Right forelimb (tissue), 1 donor: Measurements from ENCODE around the gene UBTD1.
"Not testable (repeated sequence)": the region's sequence is repeated elsewhere in the genome, so short reads cannot be mapped to it uniquely, and the experiment has no call there.

Source experiments
- DNase-seq: peaks from one replicate; pipeline ENCODE4 v3.0.0-alpha.2; 2018

UBTD1 gene

GRCh38 chr10:97517096-97517750 is 18.5 kb downstream of the UBTD1 start:
- no peak for DNase-seq

DNA sequence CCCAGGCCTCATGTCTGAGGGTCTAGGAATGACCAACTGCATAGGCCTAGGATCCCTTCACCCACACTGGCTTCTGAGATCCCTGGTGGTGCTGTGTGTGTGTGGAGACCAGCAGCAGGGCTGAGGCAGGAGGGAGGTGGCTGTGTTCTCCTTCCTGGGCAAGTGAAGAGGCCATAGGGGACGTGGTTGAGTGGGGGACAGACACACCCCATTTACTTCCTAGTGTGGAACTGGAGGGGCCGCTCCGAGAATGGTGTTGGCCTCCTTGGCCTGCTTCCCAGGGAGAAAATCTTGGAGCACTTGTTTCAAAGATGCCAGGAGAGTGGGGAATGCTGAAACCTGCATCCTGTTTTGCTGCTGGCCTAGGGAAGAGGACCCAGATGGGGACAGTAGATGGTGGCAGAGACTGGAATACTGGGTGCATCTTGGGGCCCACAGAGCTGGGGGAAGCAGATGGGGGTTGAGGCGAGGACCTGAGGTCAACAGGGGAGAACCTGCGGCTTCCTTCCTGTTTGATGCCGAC is 19.1 kb downstream of the UBTD1 start:
- DNase-seq: no peak

- DNase-seq: peak; percentile 62
These were observed 19.7 kb downstream of the UBTD1 start for GRCh38 chr10:97518301-97519043.

- DNase-seq: no peak
These were observed 20.6 kb downstream of the UBTD1 start for GRCh38 chr10:97519342-97519741.

DNA sequence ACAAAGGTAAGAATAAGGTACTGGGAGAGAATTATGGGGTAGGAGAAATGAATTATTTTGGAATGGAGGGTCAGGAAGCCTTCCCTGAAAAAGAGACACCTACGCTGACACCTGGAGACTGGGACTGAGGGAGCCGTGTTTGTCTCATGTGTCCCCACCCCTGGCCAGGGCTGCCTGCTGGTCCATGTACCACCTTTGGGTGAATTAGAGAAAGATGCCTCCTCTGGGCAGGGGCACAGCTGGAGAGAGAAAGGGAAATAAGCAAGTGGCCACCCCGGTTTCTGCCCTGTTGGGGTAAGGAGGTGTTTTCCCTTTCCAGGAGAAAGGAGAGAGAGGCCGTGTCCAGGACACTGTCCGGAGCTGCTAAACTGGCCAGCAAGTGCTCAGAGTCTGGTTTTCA is 21.8 kb downstream of the UBTD1 start:
- no peak for DNase-seq

- no peak for DNase-seq
These were observed 22.4 kb downstream of the UBTD1 start for GRCh38 chr10:97520978-97521761.

DNA sequence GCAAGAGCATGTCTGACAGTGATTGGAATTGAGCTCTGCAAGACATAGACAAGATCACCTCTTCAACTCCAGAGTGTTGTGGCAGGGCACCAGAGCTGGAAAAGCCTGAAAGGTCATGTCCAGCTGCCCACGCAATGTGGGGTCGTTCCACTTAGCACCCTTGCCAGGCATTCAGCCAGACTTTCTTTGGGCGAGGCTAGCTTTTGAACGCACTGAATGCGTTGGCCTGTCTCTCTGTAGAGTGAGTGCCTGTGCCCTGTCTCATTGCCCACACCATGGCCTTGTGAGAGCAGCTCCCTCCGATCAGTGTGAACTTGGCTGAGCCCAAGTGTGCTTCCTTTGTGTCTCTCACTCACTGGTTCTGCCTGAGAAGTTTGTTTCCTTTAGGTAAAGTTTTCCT is 23.3 kb downstream of the UBTD1 start:
- DNase-seq: no peak

GRCh38 chr10:97522937-97523336 is 24.2 kb downstream of the UBTD1 start:
- no peak for DNase-seq

DNA sequence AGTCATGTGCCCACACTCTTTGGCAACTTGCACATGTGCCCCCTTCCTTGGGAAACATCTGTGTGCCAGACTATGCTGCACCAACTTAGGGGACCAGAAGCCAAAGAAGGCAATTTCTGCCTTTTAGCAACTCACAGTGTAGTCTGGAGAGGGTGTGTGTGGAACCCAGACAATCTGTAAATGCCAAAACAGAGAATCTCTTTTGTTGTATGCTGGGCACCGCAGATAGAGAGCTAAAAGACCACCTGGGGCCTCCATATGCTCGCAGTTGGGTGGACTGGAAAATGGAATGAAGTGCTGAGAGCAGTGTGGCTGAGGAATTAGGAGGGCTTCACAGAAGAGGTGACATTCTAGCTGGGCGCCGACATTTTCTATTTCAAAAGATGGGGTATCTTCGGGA is 26.4 kb downstream of the UBTD1 start:
- no peak for DNase-seq

GRCh38 chr10:97525683-97526110 is 27.0 kb downstream of the UBTD1 start:
- DNase-seq: no peak

- not testable (repeated sequence) for DNase-seq
These were observed 30.2 kb downstream of the UBTD1 start for GRCh38 chr10:97528876-97529275.

GRCh38 chr10:97529685-97530465 is 31.2 kb downstream of the UBTD1 start:
- DNase-seq: no peak

DNA sequence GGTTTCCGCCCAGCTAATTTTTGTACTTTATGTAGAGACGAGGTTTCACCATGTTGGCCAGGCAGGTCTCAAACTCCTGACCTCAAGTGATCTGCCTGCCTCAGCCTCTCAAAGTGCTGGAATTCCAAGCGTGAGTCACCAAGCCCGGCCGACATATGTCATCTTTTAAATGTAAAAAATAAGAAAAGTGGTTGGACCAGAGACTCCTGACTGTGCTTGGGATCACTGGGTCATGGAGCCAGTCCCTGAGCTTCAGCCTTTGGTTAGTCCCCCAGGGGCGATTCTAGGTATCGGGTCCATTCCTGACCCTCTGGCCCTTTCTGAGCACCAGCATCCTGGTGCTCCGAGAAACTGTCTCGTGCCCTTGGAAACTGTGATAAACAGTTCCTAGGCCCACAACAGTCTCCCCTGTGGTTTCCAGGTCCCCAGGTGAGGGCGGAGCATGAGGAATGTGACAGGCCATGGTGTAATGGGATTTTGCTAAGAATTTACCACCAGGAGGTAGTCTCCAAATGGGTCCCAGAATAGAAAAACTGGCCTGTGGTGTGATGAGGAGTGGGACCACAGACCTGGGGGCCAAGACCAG is 32.8 kb downstream of the UBTD1 start:
- no peak for DNase-seq

- DNase-seq: peak; percentile 58
These were observed 34.4 kb downstream of the UBTD1 start for GRCh38 chr10:97532935-97533671.

GRCh38 chr10:97533888-97534287 is 35.2 kb downstream of the UBTD1 start:
- no peak for DNase-seq

GRCh38 chr10:97534746-97535367 is 36.1 kb downstream of the UBTD1 start:
- no peak for DNase-seq

- DNase-seq: no peak
These were observed 38.6 kb downstream of the UBTD1 start for GRCh38 chr10:97537186-97537869.

GRCh38 chr10:97538411-97538810 is 39.7 kb downstream of the UBTD1 start:
- DNase-seq: no peak

DNA sequence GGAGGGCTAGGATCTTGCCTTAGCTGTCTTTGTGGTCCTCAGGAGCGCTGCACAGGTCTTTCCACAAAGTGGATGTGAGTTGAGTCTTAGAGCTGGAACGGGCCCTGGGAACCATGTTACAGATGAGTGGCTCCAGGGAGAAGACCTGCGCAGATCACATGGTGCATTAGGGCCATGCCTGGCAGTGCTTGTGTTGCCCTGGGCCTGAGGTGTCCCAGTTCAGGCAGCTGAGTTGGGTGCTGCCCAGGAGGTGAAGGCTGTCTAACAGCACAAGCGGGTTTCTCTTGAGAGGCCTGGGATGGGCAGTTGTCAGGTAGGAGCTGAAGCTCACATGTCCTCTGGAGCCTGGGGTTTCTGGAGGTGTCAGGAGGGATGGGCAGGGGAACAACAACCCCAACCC is 40.1 kb downstream of the UBTD1 start:
- no peak for DNase-seq

DNA sequence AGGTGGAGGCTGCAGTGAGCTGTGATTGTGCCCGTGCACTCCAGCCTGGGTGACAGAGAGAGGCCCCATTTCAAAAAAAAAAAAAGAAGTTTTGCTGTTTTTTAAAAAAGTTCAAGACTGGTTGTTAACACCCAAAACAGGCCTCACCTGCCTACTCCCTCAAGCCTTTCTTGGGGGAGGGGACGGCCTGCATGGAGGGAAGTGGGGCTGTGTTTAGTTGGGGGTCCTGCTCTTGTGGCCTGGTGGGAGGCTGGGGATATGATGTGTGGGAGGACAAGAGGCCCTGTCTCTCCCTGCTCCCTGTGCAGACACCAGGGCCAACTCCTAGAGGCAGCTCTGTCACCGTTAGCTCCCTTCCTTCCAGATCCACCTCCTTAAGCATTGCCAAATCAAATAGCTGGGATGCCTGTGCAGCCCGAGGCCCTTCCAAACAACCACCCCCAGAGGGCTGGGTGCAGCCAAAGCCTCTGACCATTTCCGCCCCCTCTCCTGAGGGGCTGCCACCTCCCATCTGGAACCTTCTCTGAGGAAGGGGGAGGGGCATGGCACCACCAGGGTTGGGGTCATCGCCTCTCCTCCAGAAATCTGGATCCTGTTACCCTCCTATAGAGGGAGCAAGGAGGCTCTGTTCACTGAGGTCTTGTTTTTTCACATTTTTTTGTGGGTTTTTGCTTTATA is 40.9 kb downstream of the UBTD1 start:
- DNase-seq: peak; percentile 71
